NCI-H446 treated with DMSO at 0.1 percent for 48 hours (cell line): ENCODE data around the gene AHNAK2.

Source experiments
- DNase-seq: peaks from one replicate; lab custom pipeline; 2025; lab: John Stamatoyannopoulos, UW

Gene AHNAK2

DNA sequence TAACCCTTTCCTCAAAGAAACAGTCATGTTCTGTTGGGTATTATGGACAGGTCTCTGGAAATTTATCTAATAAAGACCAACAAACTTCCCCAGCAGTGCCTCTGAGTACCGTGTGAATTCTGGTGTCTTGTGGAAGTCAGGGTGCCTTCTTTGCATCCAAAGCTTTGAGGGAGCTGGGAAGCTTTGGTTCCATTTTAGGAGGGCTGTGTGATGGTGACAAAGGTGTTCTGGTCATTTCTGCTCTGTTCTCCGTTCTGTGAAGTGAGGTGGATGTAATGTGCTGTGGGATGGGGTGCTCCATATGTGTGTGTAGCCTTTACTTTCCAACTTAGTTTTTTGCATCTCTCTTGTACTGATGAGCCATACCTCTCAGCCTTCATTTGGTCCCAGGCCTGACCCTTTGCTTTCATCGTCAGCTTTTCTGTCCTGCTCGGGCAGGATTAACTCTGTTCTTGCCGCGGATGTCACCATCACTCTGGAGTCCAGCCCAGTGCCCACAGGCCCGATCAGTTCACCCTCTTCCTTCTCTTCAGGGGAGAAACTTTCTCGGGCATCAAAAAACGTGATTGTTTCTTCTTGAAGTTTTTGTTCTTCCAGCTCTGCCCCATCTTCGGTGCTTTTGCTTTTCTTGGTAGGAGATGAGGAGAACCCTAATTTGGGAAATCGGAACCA, 40.3 kb downstream of the AHNAK2 start:
- DNase-seq = no peak

DNA sequence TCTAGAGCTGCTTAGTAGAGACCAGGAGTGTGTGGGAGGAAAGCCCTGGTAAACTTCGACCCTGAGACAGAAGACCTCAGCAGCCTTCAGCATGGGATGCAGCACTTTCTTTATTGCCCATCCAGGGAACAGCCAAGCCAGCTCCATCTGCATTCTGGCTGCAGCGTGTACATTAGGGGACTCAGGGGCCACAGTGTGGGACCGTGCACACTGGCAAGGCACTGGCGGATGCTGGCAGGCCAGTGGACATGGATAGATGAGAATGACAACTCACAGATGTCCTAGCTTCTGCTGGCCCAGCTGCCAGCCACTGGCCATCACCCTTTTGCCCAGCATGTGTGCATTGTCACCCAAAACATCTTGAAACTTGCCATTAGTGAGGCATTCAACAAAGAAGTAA, 41.0 kb downstream of the AHNAK2 start:
- no peak for DNase-seq

- DNase-seq = no peak
Measured at GRCh38 chr14:104936361-104937155, 41.6 kb downstream of the AHNAK2 start.

GRCh38 chr14:104935955-104936354, 42.2 kb downstream of the AHNAK2 start:
- DNase-seq = no peak

GRCh38 chr14:104935026-104935650, 43.0 kb downstream of the AHNAK2 start:
- no peak for DNase-seq

GRCh38 chr14:104933746-104934733, 44.1 kb downstream of the AHNAK2 start:
- no peak for DNase-seq

- DNase-seq = peak; percentile 60
Measured at GRCh38 chr14:104932676-104933631, 45.2 kb downstream of the AHNAK2 start.

DNA sequence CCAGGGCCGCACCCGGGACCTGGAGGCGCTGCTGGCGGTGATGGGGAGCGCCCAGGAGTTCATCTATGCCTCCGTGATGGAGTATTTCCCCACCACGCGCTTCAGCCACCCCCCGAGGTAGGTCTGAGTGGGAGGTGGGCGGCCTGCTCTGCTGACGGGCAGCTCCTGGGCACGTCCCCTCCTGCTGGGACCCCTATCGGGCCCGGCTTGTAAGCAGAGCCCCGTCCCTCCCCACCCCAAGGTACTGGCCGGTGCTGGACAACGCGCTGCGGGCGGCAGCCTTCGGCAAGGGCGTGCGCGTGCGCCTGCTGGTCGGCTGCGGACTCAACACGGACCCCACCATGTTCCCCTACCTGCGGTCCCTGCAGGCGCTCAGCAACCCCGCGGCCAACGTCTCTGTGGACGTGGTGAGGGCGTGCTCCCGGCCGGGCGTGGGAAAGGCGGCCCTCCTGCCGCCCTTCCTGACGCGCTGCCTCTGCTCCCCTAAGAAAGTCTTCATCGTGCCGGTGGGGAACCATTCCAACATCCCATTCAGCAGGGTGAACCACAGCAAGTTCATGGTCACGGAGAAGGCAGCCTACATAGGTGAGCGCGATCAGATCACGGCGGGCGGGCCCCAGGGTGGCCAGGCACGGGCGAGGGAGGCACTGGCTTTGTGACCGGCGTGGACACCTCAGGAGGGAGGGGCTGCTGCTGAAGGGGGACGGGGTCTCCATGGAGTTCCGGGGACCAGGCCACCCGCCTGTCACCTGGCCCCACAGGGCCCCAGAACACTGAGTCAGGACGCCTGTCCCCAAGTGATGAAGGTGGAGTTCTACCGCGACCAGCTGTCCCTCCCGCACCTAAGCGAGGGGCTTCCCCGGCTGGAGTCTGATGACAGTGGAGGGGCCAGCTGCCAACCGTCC, 46.2 kb downstream of the AHNAK2 start:
- no peak for DNase-seq

- no peak for DNase-seq
Measured at GRCh38 chr14:104931304-104931770, 46.8 kb downstream of the AHNAK2 start.

- no peak for DNase-seq
Measured at GRCh38 chr14:104930526-104931303, 47.5 kb downstream of the AHNAK2 start.

GRCh38 chr14:104929268-104930230, 48.6 kb downstream of the AHNAK2 start:
- DNase-seq = no peak

GRCh38 chr14:104928391-104929133, 49.6 kb downstream of the AHNAK2 start:
- DNase-seq = no peak

GRCh38 chr14:104927901-104928300, 50.3 kb downstream of the AHNAK2 start:
- DNase-seq = no peak

GRCh38 chr14:104927432-104927816, 50.8 kb downstream of the AHNAK2 start:
- DNase-seq = no peak

GRCh38 chr14:104926619-104927431, 51.3 kb downstream of the AHNAK2 start:
- DNase-seq = no peak
